Mucosa of stomach (tissue), 1 donor: Measurements from ENCODE around the gene ZNF428.
"Not testable (repeated sequence)": the region's sequence is repeated elsewhere in the genome, so short reads cannot be mapped to it uniquely, and the experiment has no call there.

ENCODE experiments used
- H3K27me3 ChIP-seq: one replicate; pipeline ENCODE4 v1.7.0; 2013; ENCODE audit warnings: mild to moderate bottlenecking, low read length; ENCODE audit not compliant: control insufficient read depth, insufficient read depth
- H3K36me3 ChIP-seq: one replicate; pipeline ENCODE4 v1.7.0; 2013; ENCODE audit warnings: low read length; ENCODE audit not compliant: control insufficient read depth, insufficient read depth
- H3K4me1 ChIP-seq: one replicate; pipeline ENCODE4 v1.7.0; 2013; ENCODE audit warnings: mild to moderate bottlenecking, low read length; ENCODE audit not compliant: control insufficient read depth, insufficient read depth
- H3K4me3 ChIP-seq: one replicate; pipeline ENCODE4 v1.7.0; 2013; ENCODE audit warnings: low read length
- H3K9ac ChIP-seq: one replicate; pipeline ENCODE4 v1.7.0; 2013; ENCODE audit warnings: mild to moderate bottlenecking, low read length, moderate library complexity
- H3K9me3 ChIP-seq: one replicate; pipeline ENCODE4 v1.7.0; 2013; ENCODE audit warnings: mild to moderate bottlenecking, low read length, moderate library complexity; ENCODE audit not compliant: control insufficient read depth
- donor health status: Pancreatic carcinoma.

ZNF428 gene

GRCh38 chr19:43607238-43608205 lies 11.9 kb downstream of the ZNF428 start:
- Histone ChIP-seq H3K27me3 (no peaks in the 10 kb centered on the region), H3K9me3 (no peaks in the 10 kb centered on the region), H3K4me1 (no peaks in the 10 kb centered on the region), H3K9ac (no peak overlapping the region), H3K36me3 (no peaks in the 10 kb centered on the region), H3K4me3 (no peak overlapping the region)

GRCh38 chr19:43606569-43607229 lies 12.7 kb downstream of the ZNF428 start:
- H3K4me3 ChIP-seq, result no peak overlapping the region
- no peaks in the 10 kb centered on the region for H3K27me3 ChIP-seq
- H3K36me3 ChIP-seq, result no peaks in the 10 kb centered on the region
- H3K9me3 ChIP-seq, result no peaks in the 10 kb centered on the region
- H3K9ac ChIP-seq, result no peak overlapping the region
- no peaks in the 10 kb centered on the region for H3K4me1 ChIP-seq

- Histone ChIP-seq H3K27me3 (no peaks in the 10 kb centered on the region), H3K9me3 (no peaks in the 10 kb centered on the region), H3K9ac (no peak overlapping the region), H3K36me3 (no peaks in the 10 kb centered on the region), H3K4me3 (no peak overlapping the region), H3K4me1 (no peaks in the 10 kb centered on the region)
Observed at GRCh38 chr19:43605875-43606568, 13.4 kb downstream of the ZNF428 start.

- H3K27me3 ChIP-seq, H3K4me3 ChIP-seq, H3K9ac ChIP-seq, H3K9me3 ChIP-seq, H3K36me3 ChIP-seq: not testable (repeated sequence)
- peaks cover 12% of the 10 kb centered on the region for H3K4me1 ChIP-seq
Observed at GRCh38 chr19:43600326-43600725, 19.1 kb downstream of the ZNF428 start.

- Histone ChIP-seq H3K4me1 (peaks cover 13% of the 10 kb centered on the region), H3K9ac (no peak overlapping the region), H3K9me3 (no peaks in the 10 kb centered on the region), H3K4me3 (no peak overlapping the region), H3K27me3 (no peaks in the 10 kb centered on the region), H3K36me3 (no peaks in the 10 kb centered on the region)
Observed at GRCh38 chr19:43599635-43600295, 19.7 kb downstream of the ZNF428 start.

GRCh38 chr19:43598445-43599240 lies 20.8 kb downstream of the ZNF428 start:
- no peaks in the 10 kb centered on the region for H3K36me3 ChIP-seq
- H3K4me1 ChIP-seq, result peaks cover 22% of the 10 kb centered on the region
- H3K4me3 ChIP-seq, result no peak overlapping the region
- H3K9me3 ChIP-seq, result no peaks in the 10 kb centered on the region
- H3K9ac ChIP-seq, result no peak overlapping the region
- H3K27me3 ChIP-seq, result no peaks in the 10 kb centered on the region

- Histone ChIP-seq H3K9me3 (no peaks in the 10 kb centered on the region), H3K36me3 (no peaks in the 10 kb centered on the region), H3K4me3 (no peak overlapping the region), H3K4me1 (peaks cover 22% of the 10 kb centered on the region), H3K27me3 (no peaks in the 10 kb centered on the region), H3K9ac (no peak overlapping the region)
Observed at GRCh38 chr19:43597876-43598275, 21.6 kb downstream of the ZNF428 start.

- H3K27me3 ChIP-seq, result no peaks in the 10 kb centered on the region
- peak overlapping the region; percentile 89 for H3K9ac ChIP-seq
- no peaks in the 10 kb centered on the region for H3K9me3 ChIP-seq
- peak overlapping the region; percentile 70 for H3K4me3 ChIP-seq
- peaks cover 22% of the 10 kb centered on the region for H3K4me1 ChIP-seq
- no peaks in the 10 kb centered on the region for H3K36me3 ChIP-seq
Observed at GRCh38 chr19:43596842-43597461, 22.5 kb downstream of the ZNF428 start.

GRCh38 chr19:43595999-43596841 lies 23.2 kb downstream of the ZNF428 start, which contains the start of the genes IRGQ and ZNF576:
Gene IRGQ (minus strand): TSS chr19:43596134. CDS start chr19:43595338, 796 bp downstream.
Gene ZNF576 (plus strand): TSS chr19:43596595. CDS start chr19:43597109, 514 bp downstream.
- Histone ChIP-seq H3K9me3 (no peaks in the 10 kb centered on the region), H3K4me1 (peaks cover 22% of the 10 kb centered on the region), H3K9ac (peak within 1 kb of the TSS; percentile 89), H3K27me3 (no peaks in the 10 kb centered on the region), H3K36me3 (no peaks in the 10 kb centered on the region), H3K4me3 (peak within 1 kb of the TSS; percentile 72)

GRCh38 chr19:43595605-43595998 lies 23.8 kb downstream of the ZNF428 start:
- peaks cover 22% of the 10 kb centered on the region for H3K4me1 ChIP-seq
- H3K4me3 ChIP-seq, result peak overlapping the region; percentile 72
- no peaks in the 10 kb centered on the region for H3K36me3 ChIP-seq
- H3K27me3 ChIP-seq, result no peaks in the 10 kb centered on the region
- H3K9me3 ChIP-seq, result no peaks in the 10 kb centered on the region
- H3K9ac ChIP-seq, result peak overlapping the region; percentile 89
